Stimulated activated CD4-positive, alpha-beta T cell treated with anti-CD3 and anti-CD28 coated beads, Interleukin-2, amount 100 ng/mL, for 48 hours (primary cell): Measurements from ENCODE around the gene LACTBL1.
A peak's percentile ranks its signal among the peaks of the same experiment; 100 is the strongest.

Experiments
- DNase-seq, 2 donors: peaks; one replicate each; pipeline ENCODE4 v3.0.0-alpha.2; 2020

Gene LACTBL1

DNA sequence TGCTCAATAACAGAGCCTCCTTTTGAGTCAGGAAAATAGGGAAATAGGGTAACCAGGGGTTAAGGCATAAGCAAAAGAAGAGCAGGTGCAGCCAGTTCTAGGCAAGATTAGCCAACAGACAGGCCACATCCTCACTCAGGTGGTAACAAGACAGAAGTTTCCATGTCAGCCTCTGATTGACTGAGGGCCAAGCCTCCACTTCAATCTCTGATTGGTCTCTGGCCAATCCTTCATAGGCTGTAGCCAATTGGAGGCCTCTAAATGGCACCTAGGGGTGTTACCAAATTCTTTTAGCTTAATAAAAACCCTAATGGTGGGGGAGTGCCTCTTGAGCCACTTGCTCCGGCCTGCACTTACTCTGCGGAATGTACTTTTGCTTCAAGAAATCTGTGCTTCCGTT is 37.2 kb downstream of the LACTBL1 start:
- no peak for DNase-seq

DNA sequence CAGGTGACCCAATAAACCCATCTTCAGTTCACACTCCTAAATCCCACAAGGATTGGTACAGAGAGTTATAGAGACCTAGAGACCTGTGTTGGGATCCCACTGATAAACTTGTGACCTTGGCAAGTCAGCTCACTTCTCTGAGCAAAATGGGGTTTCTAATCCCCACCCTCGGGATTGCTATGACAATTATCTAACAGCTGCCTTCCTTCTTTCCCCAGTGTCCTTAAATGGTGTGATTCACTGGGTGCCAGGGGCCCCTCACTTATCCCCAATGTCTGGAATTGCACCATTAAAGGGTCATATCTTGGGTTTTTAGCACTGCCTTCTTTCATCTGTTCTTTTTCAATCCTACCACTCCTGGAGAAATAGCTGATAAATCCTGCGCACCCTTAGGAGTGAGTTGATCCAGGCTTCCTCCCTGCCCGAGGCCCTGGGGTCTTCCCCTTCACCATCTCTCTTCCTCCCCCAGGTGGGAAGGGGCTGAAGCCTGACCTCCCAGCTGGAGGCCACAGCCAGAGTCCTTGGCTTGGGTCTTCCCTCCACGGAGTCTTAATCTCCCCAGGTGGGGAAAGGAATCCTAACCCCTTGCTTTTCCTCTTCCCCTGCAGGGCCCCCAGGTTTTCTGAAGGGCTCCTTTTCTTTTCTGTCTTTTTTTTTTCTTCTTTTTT is 39.7 kb downstream of the LACTBL1 start:
- DNase-seq = no peak

DNA sequence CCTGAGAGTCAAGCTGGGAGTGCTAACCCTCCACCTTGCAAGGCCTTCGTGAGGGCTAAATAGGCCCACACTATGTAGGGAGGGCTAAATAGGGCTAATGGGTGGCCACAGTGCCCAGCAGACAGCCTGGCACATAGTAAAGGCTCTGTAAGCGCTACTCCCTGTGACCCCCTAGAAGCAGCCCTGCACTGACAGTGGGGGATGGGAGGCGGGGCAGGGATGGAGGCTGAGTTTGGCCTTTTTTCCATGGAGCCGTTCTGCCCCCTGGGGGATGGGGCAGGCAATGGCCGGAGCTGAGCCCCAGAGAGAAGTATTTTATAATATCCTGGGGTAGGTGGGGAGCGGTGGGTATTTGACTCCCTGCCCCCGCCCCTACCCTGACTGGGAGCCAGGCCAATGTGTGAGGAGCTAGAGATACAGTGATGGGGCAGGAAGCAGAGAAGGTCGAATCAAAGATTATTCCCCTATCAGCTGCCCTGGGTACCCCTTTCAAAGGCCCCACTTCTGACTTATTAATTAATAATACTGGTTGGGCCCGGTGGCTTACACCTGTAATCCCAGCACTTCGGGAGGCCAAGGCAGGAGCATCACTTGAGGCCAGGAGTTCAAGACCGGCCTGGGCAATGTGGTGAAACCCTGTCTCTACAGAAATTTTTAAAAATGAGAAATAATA is 42.3 kb downstream of the LACTBL1 start:
- peak; percentile 10 to 28 for DNase-seq

DNA sequence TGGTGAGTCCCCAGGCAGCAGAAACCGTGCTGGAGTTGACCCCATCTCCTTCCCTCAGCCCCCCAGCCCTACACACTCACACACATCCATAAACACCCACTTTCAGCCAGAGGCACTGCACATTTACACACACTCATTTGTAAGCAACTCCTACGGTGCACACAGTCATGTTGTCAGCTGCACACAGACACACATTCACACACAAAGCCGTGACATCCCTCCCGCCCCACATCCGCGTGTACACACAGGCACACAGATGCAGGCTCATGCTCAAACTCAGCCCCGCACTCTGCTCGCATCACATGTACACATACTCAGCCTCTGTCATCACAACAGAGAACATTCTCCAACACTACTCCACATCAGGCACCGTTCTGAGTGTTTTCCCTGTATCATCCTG is 47.6 kb downstream of the LACTBL1 start:
- DNase-seq = no peak

DNA sequence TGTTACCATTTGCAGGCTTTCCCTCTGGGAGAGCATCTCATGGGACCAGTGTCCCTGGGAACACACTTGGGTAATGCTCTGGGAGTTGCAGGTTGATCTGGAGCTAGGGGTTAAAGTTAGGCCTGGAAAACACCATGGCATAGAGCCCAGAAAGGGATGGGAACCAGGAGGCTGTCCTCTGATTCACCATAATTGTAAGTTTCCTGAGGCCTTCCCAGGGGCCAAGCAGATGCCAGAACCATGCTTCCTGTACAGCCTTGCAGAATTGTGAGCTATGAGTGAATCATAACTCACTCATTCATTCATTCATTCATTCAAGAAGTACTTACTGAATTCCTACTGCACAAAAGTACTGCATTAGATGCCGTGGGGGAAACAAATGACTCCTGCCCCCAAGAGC is 50.0 kb downstream of the LACTBL1 start:
- DNase-seq = no peak

DNA sequence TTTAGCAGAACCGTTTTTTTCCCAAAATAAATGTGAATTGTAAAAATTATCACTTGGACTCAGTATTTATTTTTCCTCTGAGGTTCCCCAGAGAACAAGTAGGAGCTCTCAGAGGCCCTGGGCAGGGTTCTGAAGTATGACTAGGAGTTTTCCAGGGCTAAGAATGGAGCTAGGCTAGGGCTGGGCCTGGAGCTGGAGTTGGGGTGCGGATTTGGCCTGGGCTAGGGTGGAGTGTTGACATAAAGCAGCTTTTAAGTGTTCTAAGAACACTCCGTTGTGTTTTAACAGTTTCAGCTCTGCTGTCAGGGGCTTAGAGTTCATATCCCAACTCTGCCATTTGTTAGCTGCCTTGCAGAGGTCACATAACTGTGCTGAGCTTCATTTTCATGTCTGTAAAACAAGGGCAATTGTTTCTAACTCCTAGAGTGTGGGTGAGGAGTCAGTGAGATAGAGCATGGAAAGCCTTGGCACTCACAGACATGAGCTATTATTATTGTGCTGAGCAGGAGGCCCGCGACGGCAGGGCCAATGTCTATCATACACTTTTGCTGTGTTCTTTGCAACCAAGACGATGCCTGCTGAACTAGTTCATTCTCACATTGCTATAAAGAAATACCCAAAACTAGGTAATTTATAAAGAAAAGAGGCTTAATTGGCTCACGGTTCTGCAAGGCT is 51.1 kb downstream of the LACTBL1 start:
- no peak for DNase-seq

DNA sequence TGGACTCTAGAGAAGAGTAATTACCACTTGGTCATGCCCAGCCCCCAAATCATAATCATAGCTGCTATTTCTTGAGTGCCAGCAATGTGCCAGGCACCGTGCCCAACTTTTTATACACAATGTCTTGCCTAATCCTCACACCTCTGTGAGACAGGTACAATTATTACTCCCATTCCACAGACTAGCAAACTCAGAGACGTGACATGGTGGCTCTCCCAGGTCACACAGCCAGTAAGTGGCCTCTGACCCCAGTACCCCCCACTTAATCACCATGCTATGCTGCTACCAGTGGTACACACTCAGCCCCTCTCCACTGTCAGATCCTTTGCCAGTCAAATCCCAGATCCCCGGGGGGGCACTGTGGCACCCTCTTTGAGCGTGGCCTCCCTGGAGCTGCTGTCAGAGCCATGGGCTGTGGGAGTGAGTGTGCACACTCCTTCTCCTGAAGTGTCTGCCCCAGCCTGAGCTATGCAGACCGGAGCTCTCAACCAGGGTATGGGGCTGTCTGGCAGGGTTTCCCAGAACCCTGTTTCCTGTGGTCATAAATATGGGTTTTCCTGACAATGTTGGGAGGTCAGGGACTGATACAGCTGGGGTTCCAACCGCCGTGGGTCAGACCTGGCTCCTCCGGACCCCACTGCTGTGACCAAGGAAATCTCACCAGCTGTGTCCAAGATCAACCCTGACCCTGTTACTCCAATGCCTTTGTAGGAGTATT is 51.8 kb downstream of the LACTBL1 start:
- no peak for DNase-seq

DNA sequence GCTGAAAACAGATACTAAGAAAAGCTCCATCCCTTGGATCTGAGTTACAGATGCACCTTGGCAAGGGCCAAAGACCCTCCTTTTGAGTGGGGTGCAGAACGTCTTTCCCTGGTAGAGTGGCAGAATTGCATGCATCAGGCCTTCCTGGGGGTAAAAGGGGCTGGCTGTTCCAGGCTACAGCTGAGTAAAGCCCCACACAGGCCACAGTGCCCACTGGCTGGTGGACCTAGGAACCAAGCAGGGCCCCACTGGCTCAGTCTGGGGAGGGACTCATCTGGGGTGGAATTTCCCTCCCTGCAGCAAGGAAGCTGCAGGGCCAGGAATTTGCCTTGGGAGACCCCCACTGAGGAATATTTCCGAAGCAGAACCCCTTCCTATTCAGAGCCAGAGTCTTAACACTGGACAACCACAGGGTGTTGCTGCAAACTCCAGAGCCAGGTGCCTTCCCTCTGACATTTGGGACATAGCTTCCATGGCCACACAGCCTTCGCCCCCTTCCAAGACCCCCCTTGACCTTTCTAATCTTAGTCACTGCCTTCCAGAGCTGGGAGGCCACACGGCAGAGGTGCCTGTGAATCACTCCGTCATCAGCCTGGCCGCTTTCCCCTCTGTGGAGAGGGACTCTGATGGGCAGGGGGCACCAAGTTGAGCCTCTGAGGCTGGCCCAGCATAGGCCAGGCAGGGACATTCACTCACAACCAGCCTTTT is 52.5 kb downstream of the LACTBL1 start:
- no peak for DNase-seq

DNA sequence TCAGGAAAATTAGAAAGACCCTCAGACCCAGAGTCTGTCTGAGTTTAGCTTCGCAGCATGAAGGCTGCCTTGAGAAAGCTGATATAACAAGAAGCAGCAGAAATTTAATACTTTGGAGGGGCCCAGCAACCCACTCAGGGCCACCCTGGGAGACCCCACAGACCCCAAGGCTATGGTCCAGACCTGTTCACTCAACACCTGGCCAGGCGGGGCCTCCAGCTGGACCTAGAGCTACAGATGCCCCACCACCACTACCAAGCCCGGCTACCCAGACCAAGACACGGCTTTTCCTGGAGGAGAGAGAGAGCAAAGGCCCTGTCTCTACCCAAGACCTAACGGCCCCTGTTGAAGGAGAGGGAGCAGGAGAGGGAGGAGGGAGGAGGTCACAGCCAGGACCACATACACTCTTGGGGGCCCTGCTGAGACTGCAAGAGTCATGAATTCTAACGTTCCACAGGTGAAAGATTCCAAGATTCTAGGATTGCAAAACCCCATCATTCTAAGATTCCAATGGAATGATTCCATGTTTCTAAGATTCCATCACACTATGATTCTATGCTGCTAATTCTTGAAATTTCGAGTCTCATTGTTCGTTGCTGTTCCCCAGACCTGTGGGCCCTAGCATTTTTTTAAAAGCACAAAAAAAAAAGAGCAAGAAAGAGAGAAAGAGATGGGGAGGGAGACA is 53.2 kb downstream of the LACTBL1 start:
- no peak for DNase-seq

DNA sequence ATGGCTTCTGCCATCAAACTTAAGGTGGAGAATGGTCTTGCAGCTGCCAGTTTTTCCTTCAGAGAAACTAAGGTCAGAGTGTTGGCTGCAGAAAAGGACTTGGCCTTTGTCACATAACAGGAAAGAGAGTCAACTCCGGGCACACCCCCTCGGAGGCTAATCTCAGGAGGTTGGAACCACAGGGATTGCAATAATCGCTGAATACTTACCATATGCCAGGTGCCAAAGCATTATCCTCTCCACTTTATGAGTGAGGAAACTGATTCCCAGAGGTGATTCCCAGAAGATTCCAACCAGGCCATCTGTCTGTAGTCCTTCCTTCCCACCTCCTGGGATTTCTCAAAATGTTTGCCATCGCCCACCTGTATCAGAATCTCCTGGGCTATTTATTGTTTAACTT is 54.0 kb downstream of the LACTBL1 start:
- DNase-seq = no peak

DNA sequence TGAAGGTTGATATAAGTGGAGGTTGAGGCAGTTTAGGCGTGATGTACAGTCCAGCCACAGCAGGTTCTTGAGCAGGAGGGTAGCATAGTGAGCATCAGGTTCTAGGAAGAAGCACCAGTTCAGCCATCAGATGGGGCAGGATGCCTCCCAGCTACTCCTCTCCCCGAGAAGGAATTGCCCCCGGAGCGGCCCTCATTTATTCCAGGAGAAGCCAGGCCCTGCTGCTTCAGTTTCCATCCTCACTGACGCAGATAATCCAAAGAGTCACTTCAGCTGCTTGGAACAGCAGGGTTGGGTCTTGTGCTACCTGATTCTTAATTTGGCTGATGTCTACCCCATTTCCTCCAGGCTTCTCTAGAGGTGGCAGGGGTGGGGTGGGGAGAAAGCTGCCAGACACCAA is 54.7 kb downstream of the LACTBL1 start:
- DNase-seq = no peak

DNA sequence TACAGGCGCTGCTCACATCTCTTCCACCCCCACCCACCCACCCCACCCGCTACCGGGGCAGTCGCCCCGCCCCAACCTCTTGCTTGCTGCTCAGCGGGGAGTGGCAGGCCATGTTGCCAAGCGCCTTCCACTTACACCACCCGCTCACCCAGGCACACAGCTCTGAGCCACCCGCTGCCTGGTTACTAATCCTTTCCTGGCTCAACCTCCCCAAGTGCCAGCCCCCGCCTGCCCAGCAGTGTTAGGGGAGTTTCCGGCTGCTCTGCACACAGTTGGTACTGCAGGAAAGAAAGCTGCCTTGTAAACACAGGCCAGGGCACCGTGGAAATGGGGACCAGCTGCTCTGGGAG is 56.2 kb downstream of the LACTBL1 start:
- DNase-seq = no peak

DNA sequence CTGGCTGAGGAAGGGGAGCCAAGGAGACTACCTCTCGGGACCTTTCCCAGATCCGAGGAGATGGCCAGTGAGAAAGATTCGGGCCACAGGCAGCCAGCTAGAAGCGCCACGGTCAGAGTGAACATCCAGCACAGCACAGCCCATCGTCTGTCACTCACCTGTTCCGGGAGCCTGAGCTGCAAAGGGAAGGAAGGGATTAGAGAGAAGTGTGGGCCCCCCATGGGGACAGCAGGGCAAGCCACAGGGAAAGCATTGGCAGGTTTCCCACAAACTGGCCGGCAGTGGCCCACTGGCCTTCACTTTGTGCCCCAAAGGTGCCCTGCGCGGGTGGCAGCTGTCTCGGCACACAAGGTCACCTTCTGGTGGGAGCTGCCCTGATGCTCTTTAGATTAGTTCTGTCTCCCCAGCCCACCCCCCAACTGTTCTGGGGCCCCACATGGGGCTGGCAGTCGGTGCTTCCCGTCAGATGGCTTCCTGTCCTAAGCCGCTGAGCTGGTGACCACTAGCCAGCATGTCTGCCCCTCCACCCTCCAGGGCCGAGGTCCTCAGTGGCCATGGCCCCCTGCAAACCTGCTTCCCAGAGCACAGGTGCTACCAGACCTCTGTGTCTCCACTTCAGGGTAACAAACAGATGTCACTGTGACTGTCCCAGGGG is 56.7 kb downstream of the LACTBL1 start:
- DNase-seq = no peak

DNA sequence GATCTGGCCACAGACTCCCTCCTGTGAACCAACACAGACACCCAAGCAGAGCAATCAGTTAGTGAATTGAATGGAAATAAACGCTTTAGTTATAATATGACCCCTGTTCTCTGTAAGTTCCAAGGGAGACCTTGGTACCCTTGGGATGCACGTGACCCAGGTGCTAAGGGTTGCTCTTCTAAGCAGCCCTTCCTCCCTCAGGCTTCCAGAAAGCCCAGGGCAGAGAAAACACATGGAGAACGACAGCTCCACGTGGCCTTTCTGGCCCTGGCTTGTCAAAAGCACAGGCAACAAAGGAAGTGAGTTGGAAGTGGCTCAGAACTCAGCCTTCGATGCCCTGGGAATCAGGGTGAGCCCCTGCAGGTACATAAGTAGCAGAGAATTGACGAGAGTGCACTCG is 57.4 kb downstream of the LACTBL1 start:
- DNase-seq = no peak

DNA sequence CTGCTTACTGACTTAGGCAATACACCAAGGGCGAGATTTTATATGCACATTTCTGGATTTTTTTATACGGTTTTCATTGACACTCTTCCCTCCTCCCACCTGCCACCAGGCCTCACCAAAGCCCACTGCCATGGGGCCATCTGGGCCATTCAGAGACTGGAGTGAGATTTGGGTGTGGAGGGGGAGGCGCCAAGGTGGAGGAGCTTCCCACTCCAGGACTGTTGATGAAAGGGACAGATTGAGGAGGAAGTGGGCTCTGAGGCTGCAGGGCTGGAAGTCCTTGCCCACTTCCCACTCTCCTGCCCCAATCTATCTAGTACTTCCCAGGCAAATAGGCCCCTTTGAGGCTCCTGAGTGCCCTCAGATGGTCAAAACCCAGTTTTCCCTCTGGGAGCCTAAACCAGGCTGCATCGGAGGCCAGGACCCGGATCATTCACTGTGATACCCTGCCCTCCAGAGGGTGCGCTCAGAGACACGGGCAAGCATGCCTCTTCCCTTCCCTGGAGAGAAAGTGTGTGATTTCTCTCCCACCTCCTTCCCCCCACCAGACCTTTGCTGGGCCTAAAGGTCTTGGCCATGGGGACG is 57.9 kb downstream of the LACTBL1 start:
- DNase-seq = no peak

DNA sequence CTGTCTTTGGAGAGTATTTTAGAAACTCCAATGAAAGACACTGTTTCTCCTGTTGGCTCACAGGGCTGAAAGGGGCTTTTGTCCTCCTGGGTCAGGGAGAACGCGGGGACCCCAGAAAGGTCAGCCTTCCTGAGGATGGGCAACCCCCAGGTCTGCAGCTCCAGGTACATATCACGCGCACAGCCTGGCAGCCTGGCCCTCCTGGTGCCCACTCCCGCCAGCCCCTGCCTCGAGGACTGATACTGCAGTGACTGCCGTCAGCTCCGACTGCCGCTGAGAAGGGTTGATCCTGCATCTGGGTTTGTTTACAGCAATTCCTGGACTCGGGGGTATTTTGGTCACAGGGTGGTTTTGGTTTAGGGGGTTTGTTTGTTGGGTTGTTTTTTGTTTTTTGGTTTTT is 58.5 kb downstream of the LACTBL1 start:
- no peak for DNase-seq

DNA sequence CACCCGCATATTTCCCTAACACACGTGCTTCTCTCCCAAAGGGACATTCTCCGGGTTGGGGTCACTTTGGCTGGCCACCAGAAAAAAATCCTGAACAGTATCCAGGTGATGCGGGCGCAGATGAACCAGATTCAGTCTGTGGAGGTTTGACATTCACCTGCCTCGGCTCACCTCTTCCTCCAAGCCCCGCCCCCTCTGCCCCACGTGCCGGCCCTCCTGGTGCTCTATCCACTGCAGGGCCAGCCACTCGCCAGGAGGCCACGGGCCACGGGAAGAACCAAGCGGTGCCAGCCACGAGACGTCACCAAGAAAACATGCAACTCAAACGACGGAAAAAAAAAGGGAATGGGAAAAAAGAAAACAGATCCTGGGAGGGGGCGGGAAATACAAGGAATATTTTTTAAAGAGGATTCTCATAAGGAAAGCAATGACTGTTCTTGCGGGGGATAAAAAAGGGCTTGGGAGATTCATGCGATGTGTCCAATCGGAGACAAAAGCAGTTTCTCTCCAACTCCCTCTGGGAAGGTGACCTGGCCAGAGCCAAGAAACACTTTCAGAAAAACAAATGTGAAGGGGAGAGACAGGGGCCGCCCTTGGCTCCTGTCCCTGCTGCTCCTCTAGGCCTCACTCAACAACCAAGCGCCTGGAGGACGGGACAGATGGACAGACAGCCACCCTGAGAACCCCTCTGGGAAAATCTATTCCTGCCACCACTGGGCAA is 59.1 kb downstream of the LACTBL1 start:
- no peak for DNase-seq

DNA sequence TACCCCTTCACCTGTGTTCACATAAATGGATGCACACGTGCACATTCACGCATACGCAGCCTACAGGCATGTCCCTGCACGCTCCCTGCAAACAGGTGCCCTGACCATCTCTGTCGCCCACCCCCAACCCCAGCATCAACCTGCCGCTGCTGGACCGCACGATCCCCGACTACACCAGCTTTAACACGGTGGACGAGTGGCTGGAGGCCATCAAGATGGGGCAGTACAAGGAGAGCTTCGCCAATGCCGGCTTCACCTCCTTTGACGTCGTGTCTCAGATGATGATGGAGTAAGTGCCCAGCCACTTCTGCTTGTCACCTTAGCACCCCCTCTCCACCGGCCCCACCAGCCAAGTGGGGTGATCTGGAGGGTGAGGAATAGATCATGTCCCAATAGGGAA is 60.4 kb downstream of the LACTBL1 start:
- no peak for DNase-seq

DNA sequence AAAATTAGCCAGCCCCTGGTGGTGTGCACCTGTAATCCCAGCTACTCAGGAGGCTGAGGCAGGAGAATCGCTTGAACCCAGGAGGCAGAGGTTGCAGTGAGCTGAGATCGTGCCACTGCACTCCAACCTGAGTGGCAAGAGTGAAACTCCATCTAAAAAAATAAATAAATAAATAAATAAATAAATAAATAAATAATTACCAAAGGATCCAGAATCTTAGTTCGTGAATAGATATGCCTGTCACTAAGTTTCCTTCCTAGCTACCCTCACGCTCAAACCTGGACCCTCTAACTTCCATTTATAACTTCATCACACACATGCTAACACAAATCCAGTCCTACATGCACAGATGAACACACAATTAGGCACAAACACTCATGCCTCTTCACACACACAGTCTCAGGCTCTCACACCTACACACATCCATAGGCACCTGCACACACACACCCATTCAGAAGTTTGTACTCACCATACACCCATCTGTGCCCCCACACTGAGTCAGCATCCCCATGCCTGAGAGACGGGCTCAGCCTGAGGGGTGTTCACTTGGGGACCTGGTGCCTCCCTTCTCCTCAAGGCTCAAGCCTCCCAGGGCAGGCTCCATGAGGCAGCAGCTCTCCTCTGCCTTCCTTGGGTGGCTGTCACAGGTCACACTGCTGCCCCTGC is 61.5 kb downstream of the LACTBL1 start:
- no peak for DNase-seq

DNA sequence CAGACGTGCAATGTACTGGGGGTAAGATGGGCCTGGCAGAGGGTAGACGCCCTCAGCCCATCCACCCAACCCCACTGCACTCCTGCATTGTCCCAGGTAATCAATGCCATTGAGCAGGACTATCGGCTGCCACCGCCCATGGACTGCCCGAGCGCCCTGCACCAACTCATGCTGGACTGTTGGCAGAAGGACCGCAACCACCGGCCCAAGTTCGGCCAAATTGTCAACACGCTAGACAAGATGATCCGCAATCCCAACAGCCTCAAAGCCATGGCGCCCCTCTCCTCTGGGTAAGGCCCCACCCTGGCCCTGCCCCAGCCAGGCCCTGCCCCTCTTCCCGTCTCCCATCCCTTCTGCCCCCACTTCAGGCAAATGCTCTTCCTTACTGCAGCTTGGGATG is 62.4 kb downstream of the LACTBL1 start:
- no peak for DNase-seq
